GM12878 (cell line): ENCODE data around the gene KRTAP10-6. TPM values are rescaled to one million over a fixed set of nuclear protein-coding genes. Genes with fewer than 3 reads are reported as not detected.

ENCODE experiments used
- ATAC-seq: fragments of 200-7000 bp; cut with Tn5 transposase; 3 replicates; pipeline ENCODE4 v1.9.1; 2020; ENCODE audit warnings: mild to moderate bottlenecking, moderate library complexity
- BruUV-seq: library from RNA; stranded (reverse); fragments of 400-500 nt; replicated peaks from 2 replicates; lab custom pipeline; 2021; lab: Mats Ljungman, UMichigan
- CTCF ChIA-PET: fragments of 300-600 bp; sonication (Branson Sonifier 250); formaldehyde crosslinking; extraction: SDS; loops from one replicate; lab custom pipeline; 2021; ENCODE audit warnings: inconsistent platforms; lab: Yijun Ruan, JAX
- POLR2A ChIA-PET: fragments of 350-600 bp; formaldehyde crosslinking; extraction: SDS; loops from one replicate; lab custom pipeline; 2021; ENCODE audit warnings: inconsistent platforms; lab: Charles Lee
- RAD21 ChIA-PET: fragments of 300-600 bp; sonication (Branson Sonifier 250); formaldehyde crosslinking; loops from one replicate; lab custom pipeline; 2023; ENCODE audit warnings: antibody characterized with exemption; ENCODE audit not compliant: unreplicated experiment; lab: Charles Lee
- SMC1A ChIA-PET: fragments of 300-600 bp; sonication (Branson Sonifier 250); formaldehyde crosslinking; loops from one replicate; lab custom pipeline; 2023; ENCODE audit not compliant: unreplicated experiment, uncharacterized antibody; lab: Charles Lee
- DNase-seq: peaks from one replicate; pipeline ENCODE4 v3.0.0-alpha.2; 2011; ENCODE audit warnings: low read depth, low spot score
- FAIRE-seq: peaks from 3 replicates; lab custom pipeline; 2011; peaks lifted over from hg19 to GRCh38; lab: Jason Lieb, UNC
- H2AFZ ChIP-seq: 2 replicates; pipeline ENCODE4 v1.6.0; 2011; ENCODE audit warnings: low read depth, low read length, control low read depth; ENCODE audit not compliant: control insufficient read depth
- H3K27ac ChIP-seq: 2 replicates; pipeline ENCODE4 v1.5.1; 2011; ENCODE audit warnings: control low read depth; ENCODE audit not compliant: control insufficient read depth, insufficient read depth
- H3K27me3 ChIP-seq, 2 experiments: replicated peaks in 1 of 2; 2 replicates each; pipeline versions ENCODE4 v1.6.0 to v1.6.1; 2011; ENCODE audit warnings: low read length in 1 of 2; ENCODE audit not compliant: control insufficient read depth in 2 of 2, insufficient read depth in 2 of 2
- H3K36me3 ChIP-seq, 2 experiments: 2 replicates each; pipeline ENCODE4 v1.5.1; 2011; ENCODE audit warnings: low read length in 1 of 2; ENCODE audit not compliant: control insufficient read depth in 2 of 2, insufficient read depth in 2 of 2
- H3K4me1 ChIP-seq: 2 replicates; pipeline ENCODE4 v1.6.1; 2011; ENCODE audit warnings: mild to moderate bottlenecking, low read length, moderate library complexity, mixed read lengths; ENCODE audit not compliant: control insufficient read depth, insufficient read depth
- H3K4me2 ChIP-seq: 2 replicates; pipeline ENCODE4 v1.6.0; 2011; ENCODE audit warnings: control low read depth; ENCODE audit not compliant: control insufficient read depth, insufficient read depth
- H3K4me3 ChIP-seq: fragments of 200-600 bp; sonication (generic); 2 replicates; pipeline ENCODE4 v1.5.1; 2016
- H3K79me2 ChIP-seq: 2 replicates; pipeline ENCODE4 v1.6.0; 2011; ENCODE audit warnings: low read length; ENCODE audit not compliant: control insufficient read depth, insufficient read depth
- H3K9ac ChIP-seq: 2 replicates; pipeline ENCODE4 v1.8.0; 2011; ENCODE audit warnings: low read length, control low read depth, mixed read lengths; ENCODE audit not compliant: control insufficient read depth, insufficient read depth
- H3K9me3 ChIP-seq: replicated peaks from 3 replicates; pipeline ENCODE4 v1.5.1; 2011; ENCODE audit warnings: mild to moderate bottlenecking, low read length; ENCODE audit not compliant: control insufficient read depth, insufficient read depth
- H4K20me1 ChIP-seq: 2 replicates; pipeline ENCODE4 v1.6.0; 2011; ENCODE audit not compliant: control insufficient read depth, insufficient read depth
- ATF7 ChIP-seq: fragments of 450-650 bp; IDR thresholded peaks from 2 replicates; pipeline ENCODE4 v1.6.1; 2016; ENCODE audit warnings: low read depth, mild to moderate bottlenecking
- BRCA1 ChIP-seq: IDR thresholded peaks from 2 replicates; pipeline ENCODE4 v1.6.1; 2011; ENCODE audit warnings: low read depth, low read length, improper control_type of control experiment
- KLF5 ChIP-seq: fragments of 450-650 bp; IDR thresholded peaks from 2 replicates; pipeline ENCODE4 v1.6.1; 2014; ENCODE audit warnings: mild to moderate bottlenecking; ENCODE audit not compliant: partially characterized antibody
- NBN ChIP-seq: fragments of 450-650 bp; IDR thresholded peaks from 2 replicates; pipeline ENCODE4 v1.6.1; 2016
- NR2F1 ChIP-seq: fragments of 450-650 bp; conservative IDR thresholded peaks from 2 replicates; pipeline ENCODE4 v1.6.1; 2017; ENCODE audit warnings: mild to moderate bottlenecking
- PRDM15 ChIP-seq: fragments of 450-650 bp; formaldehyde crosslinking; IDR thresholded peaks from 2 replicates; pipeline ENCODE4 v1.4.0; 2020; ENCODE audit warnings: mild to moderate bottlenecking, moderate library complexity
- RELB ChIP-seq: fragments of 450-650 bp; IDR thresholded peaks from 2 replicates; pipeline ENCODE4 v1.6.1; 2017; ENCODE audit warnings: low read depth, mild to moderate bottlenecking, moderate library complexity
- TBL1XR1 ChIP-seq: IDR thresholded peaks from 2 replicates; pipeline ENCODE4 v1.6.1; 2012; ENCODE audit warnings: low read depth, low read length, improper control_type of control experiment
- WGBS: methylation state at CpG from one replicate; pipeline ENCODE4 v1.1.6; 2016; ENCODE audit warnings: low lambda C conversion rate; ENCODE audit not compliant: insufficient replicate concordance, insufficient coverage; ENCODE audit errors: missing lambda C conversion rate; 5-methylcytosine and 5-hydroxymethylcytosine counted together
- in situ Hi-C: fragments of 300-500 bp; cut with MboI; formaldehyde crosslinking; loops from 9 replicates; pipeline ENCODE4 v1.14.3; 2018; ENCODE audit warnings: mixed read lengths
- intact Hi-C: fragments of 100-400 bp; cut with micrococcal nuclease; formaldehyde crosslinking; loops from one replicate; pipeline ENCODE4 v1.14.2; 2022; ENCODE audit not compliant: unreplicated experiment
- polyA plus RNA-seq, 11 experiments: library from polyadenylated mRNA; depleted of rRNA in 4 of 11; unstranded in 6 of 11; stranded (reverse) in 5 of 11; fragments of >200 nt; fragmentation: Nextera tagmentation in 4 of 11; fragmentation: Illumina TruSeq in 1 of 11; extraction: Ambion mirVana in 4 of 11; extraction: Trizol in 1 of 11; gene quantifications; 1 replicate in 1 of 11; 2 replicates in 10 of 11; pipeline versions ENCODE4 v1.2.1 to v1.2.3, GENCODE V29; 2011 to 2016; ENCODE audit warnings: inconsistent platforms in 2 of 11, missing spikeins in 2 of 11, low read depth in 1 of 11
- total RNA-seq, 4 experiments: library from RNA; depleted of rRNA in 3 of 4; stranded (reverse); fragments of >200 nt in 3 of 4; fragmentation: Illumina TruSeq in 1 of 4; extraction: Trizol in 1 of 4; gene quantifications; 2 replicates each; pipeline versions ENCODE4 v1.2.1 to v1.2.3, GENCODE V29; 2013 to 2021
- TF ChIP-seq, protein P1 (sequence below): fragments of 450-650 bp; IDR thresholded peaks from 2 replicates; pipeline ENCODE4 v1.6.1; 2016; ENCODE audit warnings: mild to moderate bottlenecking
- TF ChIP-seq, protein P2 (sequence below): fragments of 450-650 bp; IDR thresholded peaks from 2 replicates; pipeline ENCODE4 v1.6.1; 2014; ENCODE audit warnings: mild to moderate bottlenecking

Gene KRTAP10-6
- total and polyA plus RNA-seq, 10 of the 15 experiments (the other 5 are each of a cell fraction or from before 2014, with no cell fraction given) = not detected

DNA sequence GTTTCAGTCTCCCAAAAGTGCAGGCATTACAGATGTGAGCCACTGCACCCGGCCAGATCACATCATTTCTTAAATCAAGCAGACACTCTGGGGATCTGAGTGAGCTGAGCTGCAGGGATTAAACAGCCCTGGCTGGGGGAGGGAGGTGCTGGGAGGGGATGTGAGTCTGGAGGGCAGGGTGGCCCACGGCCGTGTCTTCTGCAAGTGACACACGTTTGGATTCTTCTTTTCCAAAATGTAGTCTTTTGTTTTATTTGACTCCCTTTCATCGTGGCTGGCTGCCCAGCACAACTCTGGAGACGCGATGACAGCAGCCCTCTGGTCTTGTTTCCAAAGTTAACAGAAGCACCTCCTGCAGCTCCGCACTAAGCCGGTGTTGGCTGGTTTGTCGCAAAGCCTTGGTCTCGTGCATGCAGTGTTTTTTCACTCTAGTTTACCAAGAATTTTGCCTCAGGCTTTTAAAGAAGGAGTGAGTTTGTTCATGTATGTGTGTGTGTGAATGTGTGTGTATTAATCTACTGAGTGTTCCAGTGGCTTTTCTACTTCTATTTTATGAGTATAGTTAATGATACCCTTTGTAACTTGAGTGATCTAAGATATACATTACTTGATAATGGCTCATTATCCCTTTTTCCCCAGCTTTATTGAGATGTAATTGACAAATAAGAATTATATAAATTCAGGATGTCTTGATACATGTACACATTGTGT, 9.1 kb downstream of the KRTAP10-6 start:
- BruUV-seq = no TSS peak
- ATAC-seq (no peak), DNase-seq (no peak), FAIRE-seq (no peak)
- H3K27ac ChIP-seq = no peak overlapping the region
- H3K4me1 ChIP-seq = no peaks in the 10 kb centered on the region
- no peaks in the 10 kb centered on the region for H4K20me1 ChIP-seq
- WGBS = 57% methylated on average over 11 of the region's 11 CpGs
- intact Hi-C loops = no loop called here
- H3K4me3 ChIP-seq = no peak overlapping the region
- TF ChIP-seq, protein P1, sequence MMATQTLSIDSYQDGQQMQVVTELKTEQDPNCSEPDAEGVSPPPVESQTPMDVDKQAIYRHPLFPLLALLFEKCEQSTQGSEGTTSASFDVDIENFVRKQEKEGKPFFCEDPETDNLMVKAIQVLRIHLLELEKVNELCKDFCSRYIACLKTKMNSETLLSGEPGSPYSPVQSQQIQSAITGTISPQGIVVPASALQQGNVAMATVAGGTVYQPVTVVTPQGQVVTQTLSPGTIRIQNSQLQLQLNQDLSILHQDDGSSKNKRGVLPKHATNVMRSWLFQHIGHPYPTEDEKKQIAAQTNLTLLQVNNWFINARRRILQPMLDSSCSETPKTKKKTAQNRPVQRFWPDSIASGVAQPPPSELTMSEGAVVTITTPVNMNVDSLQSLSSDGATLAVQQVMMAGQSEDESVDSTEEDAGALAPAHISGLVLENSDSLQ = no peak
- TF ChIP-seq, protein P2, sequence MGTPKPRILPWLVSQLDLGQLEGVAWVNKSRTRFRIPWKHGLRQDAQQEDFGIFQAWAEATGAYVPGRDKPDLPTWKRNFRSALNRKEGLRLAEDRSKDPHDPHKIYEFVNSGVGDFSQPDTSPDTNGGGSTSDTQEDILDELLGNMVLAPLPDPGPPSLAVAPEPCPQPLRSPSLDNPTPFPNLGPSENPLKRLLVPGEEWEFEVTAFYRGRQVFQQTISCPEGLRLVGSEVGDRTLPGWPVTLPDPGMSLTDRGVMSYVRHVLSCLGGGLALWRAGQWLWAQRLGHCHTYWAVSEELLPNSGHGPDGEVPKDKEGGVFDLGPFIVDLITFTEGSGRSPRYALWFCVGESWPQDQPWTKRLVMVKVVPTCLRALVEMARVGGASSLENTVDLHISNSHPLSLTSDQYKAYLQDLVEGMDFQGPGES = no peak
- ChIA-PET SMC1A (no interaction called here), CTCF (no interaction called here), RAD21 (no interaction called here), POLR2A (no interaction called here)
- H3K79me2 ChIP-seq = no peaks in the 10 kb centered on the region
- in situ Hi-C loops = no loop called here
- H3K36me3 ChIP-seq = no peaks in the 10 kb centered on the region
- H3K27me3 ChIP-seq = no peaks in the 10 kb centered on the region
- no peak overlapping the region for H3K4me2 ChIP-seq
- no peak overlapping the region for H2AFZ ChIP-seq
- H3K9ac ChIP-seq = no peak overlapping the region
- H3K9me3 ChIP-seq = peaks cover 4% of the 10 kb centered on the region; the same call in 2 of the 3 replicates

GRCh38 chr21:44582055-44582454, 10.2 kb downstream of the KRTAP10-6 start:
- Histone ChIP-seq H3K27ac (no peak overlapping the region), H3K36me3 (no peaks in the 10 kb centered on the region), H3K4me1 (no peaks in the 10 kb centered on the region), H3K4me3 (no peak overlapping the region), H3K4me2 (no peak overlapping the region), H3K27me3 (no peaks in the 10 kb centered on the region), H3K9ac (no peak overlapping the region), H2AFZ (no peak overlapping the region), H3K79me2 (no peaks in the 10 kb centered on the region), H4K20me1 (no peaks in the 10 kb centered on the region), H3K9me3 (peaks cover 5% of the 10 kb centered on the region; the same call in 2 of the 3 replicates)
- SMC1A ChIA-PET = no interaction called here
- RAD21 ChIA-PET = no interaction called here
- intact Hi-C loops = no loop called here
- 44% methylated on average over 15 of the region's 15 CpGs for WGBS
- ATAC-seq (no peak), DNase-seq (no peak), FAIRE-seq (no peak)
- BruUV-seq = no TSS peak
- in situ Hi-C loops = no loop called here
- POLR2A ChIA-PET = no interaction called here
- CTCF ChIA-PET = no interaction called here
- TF ChIP-seq NR2F1 (no peak), KLF5 (no peak), NBN (no peak), BRCA1 (no peak), ATF7 (no peak), PRDM15 (CRISPR knock-in tag) (no peak), RELB (no peak), TBL1XR1 (no peak)
